ENCODE measurements around the gene PIEZO1.

- TF ChIP-seq CTCF (IDR thresholded peaks at IDR 0.05) (no peak), POLR2A (IDR thresholded peaks at IDR 0.05) (no peak)
Measured at GRCh38 chr16:88723911-88724310, 61.1 kb downstream of the PIEZO1 start.

Measured in lower leg skin (tissue), 3 donors.